Esophagus squamous epithelium (tissue), 5 donors: Measurements from ENCODE around the gene NRXN3. TPM values are rescaled to one million over a fixed set of nuclear protein-coding genes. Genes with fewer than 3 reads are reported as not detected.

ENCODE experiments used
- DNase-seq: peaks from one replicate; lab custom pipeline; 2025; lab: John Stamatoyannopoulos, UW
- H3K27ac ChIP-seq, 4 donors: fragments of 200-600 bp; sonication (generic); one replicate each; pipeline ENCODE4 v1.5.1; 2016 to 2019; ENCODE audit warnings: mild to moderate bottlenecking in 1 of 4
- H3K27me3 ChIP-seq, 4 donors: fragments of 200-600 bp; sonication (generic); 1 replicate in 3 of 4; 2 replicates in 1 of 4; pipeline versions ENCODE4 v1.5.1 to v1.6.0; 2017 to 2021; ENCODE audit warnings: antibody characterized with exemption in 1 of 4
- H3K36me3 ChIP-seq, 3 donors: fragments of 200-600 bp; sonication (generic); one replicate each; pipeline ENCODE4 v1.5.1; 2016 to 2019
- H3K4me1 ChIP-seq, 3 donors: fragments of 200-600 bp; sonication (generic); one replicate each; pipeline ENCODE4 v1.5.1; 2017 to 2019
- H3K4me3 ChIP-seq, 4 donors: fragments of 200-600 bp; sonication (generic); 1 replicate in 3 of 4; 2 replicates in 1 of 4; pipeline ENCODE4 v1.5.1; 2016 to 2019; ENCODE audit warnings: mild to moderate bottlenecking in 2 of 4, moderate library complexity in 1 of 4
- H3K9me3 ChIP-seq, 3 donors: fragments of 200-600 bp; sonication (generic); one replicate each; pipeline ENCODE4 v1.5.1; 2016 to 2019
- POLR2A ChIP-seq, 4 donors: fragments of 450-650 bp; IDR thresholded peaks; one replicate each; pipeline ENCODE4 v1.6.1; 2017; ENCODE audit warnings: antibody characterized with exemption in 4 of 4, mild to moderate bottlenecking in 4 of 4, moderate library complexity in 3 of 4
- WGBS, 2 donors: methylation state at CpG; one replicate each; pipeline ENCODE4 v1.1.5; 2018; 5-methylcytosine and 5-hydroxymethylcytosine counted together
- intact Hi-C: fragments of 100-400 bp; cut with DNase I; formaldehyde crosslinking; loops from one replicate; pipeline ENCODE4 v1.15.0; 2022
- total RNA-seq, 4 donors: library from RNA; depleted of rRNA; stranded (reverse); fragments of >200 nt; gene quantifications; one replicate each; pipeline ENCODE4 v1.1.0, GENCODE V29; 2016
- TF ChIP-seq, protein P1 (sequence below), 6 experiments: fragments of 450-650 bp in 4 of 6; fragments of 200-600 bp in 2 of 6; sonication (generic) in 2 of 6; IDR thresholded peaks; one replicate each; pipeline ENCODE4 v1.5.1; 2016 to 2019; ENCODE audit warnings: antibody characterized with exemption in 6 of 6, mild to moderate bottlenecking in 4 of 6, moderate library complexity in 4 of 6
- donor health status: DM: yes; HTN: yes; CAD: no.

The NRXN3 gene
- total RNA-seq, 4 donors from 2014 or later, result 0.30 to 15.8 (median 1.5) TPM

DNA sequence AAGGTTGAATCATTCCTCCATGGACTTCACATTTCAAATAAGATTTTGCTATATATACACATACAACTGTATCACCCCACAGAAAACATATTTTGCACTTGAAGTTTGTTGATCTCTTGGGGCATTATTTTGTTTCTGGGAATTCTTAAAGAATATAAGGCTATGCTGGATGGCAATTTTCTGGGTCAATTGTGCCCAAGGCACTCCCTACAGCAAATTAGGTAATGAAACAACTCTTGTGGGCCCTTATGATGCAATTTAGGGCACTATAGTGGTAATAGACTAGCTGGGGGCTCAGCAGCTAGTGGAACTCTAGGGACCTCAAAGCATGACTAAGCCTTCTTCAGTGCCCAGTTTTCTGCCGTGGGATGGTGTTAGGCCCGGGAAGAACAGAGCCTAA, 444.4 kb downstream of the NRXN3 start:
- Histone ChIP-seq H3K4me3 (no peak overlapping the region), H3K9me3 (no peaks in the 10 kb centered on the region), H3K36me3 (no peaks in the 10 kb centered on the region), H3K27me3 (no peaks in the 10 kb centered on the region), H3K27ac (no peak overlapping the region), H3K4me1 (no peaks in the 10 kb centered on the region)
- TF ChIP-seq, protein P1, sequence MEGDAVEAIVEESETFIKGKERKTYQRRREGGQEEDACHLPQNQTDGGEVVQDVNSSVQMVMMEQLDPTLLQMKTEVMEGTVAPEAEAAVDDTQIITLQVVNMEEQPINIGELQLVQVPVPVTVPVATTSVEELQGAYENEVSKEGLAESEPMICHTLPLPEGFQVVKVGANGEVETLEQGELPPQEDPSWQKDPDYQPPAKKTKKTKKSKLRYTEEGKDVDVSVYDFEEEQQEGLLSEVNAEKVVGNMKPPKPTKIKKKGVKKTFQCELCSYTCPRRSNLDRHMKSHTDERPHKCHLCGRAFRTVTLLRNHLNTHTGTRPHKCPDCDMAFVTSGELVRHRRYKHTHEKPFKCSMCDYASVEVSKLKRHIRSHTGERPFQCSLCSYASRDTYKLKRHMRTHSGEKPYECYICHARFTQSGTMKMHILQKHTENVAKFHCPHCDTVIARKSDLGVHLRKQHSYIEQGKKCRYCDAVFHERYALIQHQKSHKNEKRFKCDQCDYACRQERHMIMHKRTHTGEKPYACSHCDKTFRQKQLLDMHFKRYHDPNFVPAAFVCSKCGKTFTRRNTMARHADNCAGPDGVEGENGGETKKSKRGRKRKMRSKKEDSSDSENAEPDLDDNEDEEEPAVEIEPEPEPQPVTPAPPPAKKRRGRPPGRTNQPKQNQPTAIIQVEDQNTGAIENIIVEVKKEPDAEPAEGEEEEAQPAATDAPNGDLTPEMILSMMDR (IDR thresholded peaks at IDR 0.05), result no peak
- TF ChIP-seq POLR2A (IDR thresholded peaks at IDR 0.05), result no peak
- DNase-seq, result no peak
- WGBS, 2 donors, result 82 to 92% methylated on average over 2 of the region's 2 CpGs
- intact Hi-C loops, result no loop called here

DNA sequence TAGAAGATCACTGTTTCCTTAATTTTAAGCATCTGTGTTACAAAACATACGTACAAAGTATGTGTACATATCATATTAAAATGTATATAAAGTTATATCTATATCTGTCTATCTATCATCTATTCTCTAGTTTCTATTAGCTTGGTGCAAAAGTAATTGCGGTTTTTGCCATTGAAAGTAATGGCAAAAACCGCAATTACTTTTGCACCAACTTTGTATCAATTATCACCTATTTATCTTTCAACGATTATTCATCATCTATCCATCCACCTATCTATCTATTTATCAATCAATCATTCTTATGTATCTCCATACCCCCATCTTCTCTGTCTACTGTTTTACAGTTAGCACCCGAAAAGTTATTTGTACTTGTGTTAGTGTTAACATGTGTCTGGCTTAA, 447.6 kb downstream of the NRXN3 start:
- Histone ChIP-seq H3K27ac (no peak overlapping the region), H3K4me1 (no peaks in the 10 kb centered on the region), H3K27me3 (no peaks in the 10 kb centered on the region), H3K9me3 (no peaks in the 10 kb centered on the region), H3K4me3 (no peak overlapping the region), H3K36me3 (no peaks in the 10 kb centered on the region)
- no peak for DNase-seq
- TF ChIP-seq, protein P1 (IDR thresholded peaks at IDR 0.05), result no peak
- TF ChIP-seq POLR2A (IDR thresholded peaks at IDR 0.05), result no peak
- intact Hi-C loops, result no loop called here
- 47 to 73% methylated on average over 5 of the region's 5 CpGs for WGBS, 2 donors

DNA sequence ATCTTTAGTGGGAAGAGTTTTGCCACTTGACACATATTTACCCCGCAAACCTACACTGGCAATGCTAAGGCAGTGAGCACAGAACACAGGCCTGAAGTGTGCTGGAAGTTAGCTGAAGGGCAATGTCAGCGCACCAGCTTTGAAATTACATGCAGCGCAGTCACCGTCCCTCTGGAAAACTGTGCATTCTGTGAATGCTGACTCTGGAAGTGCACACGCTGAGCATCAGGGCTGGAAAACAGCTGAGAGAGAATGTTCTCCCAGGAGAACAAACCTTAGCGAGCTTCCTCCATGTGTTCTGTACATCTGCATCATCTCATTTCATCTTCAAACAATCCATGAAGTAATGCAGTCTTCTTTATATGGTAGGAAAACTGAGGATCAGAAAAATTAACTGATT, 448.2 kb downstream of the NRXN3 start:
- no peak for DNase-seq
- 83 to 92% methylated on average over 6 of the region's 6 CpGs for WGBS, 2 donors
- Histone ChIP-seq H3K36me3 (no peaks in the 10 kb centered on the region), H3K4me3 (no peak overlapping the region), H3K4me1 (no peaks in the 10 kb centered on the region), H3K27ac (no peak overlapping the region), H3K9me3 (no peaks in the 10 kb centered on the region), H3K27me3 (no peaks in the 10 kb centered on the region)
- TF ChIP-seq, protein P1 (IDR thresholded peaks at IDR 0.05), result no peak
- no peak for TF ChIP-seq POLR2A (IDR thresholded peaks at IDR 0.05)
- intact Hi-C loops, result no loop called here

DNA sequence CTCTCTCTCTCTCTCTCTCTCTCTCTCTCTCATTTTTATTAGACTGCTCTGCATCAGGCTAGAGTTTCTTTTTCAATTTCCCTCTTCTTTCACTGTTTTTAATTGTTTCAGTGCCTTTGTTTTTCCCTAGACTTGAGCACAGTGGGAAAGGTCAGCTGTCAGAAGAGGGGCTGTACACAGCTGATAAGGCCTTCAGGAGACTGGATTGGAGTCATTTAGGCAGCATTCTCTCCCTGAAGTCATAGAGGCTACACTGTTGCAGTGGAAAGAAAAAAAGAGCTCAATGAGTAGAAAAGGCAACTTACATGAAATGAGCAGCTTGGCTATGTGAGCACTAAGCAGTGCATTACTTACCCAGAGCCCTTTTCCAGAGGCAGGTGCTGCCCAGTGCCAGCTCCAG, 456.9 kb downstream of the NRXN3 start:
- H3K27me3 ChIP-seq, result no peaks in the 10 kb centered on the region
- intact Hi-C loops, result no loop called here
- H3K9me3 ChIP-seq, result no peaks in the 10 kb centered on the region
- no peak for TF ChIP-seq POLR2A (IDR thresholded peaks at IDR 0.05)
- TF ChIP-seq, protein P1 (IDR thresholded peaks at IDR 0.05), result no peak
- H3K4me1 ChIP-seq, result no peaks in the 10 kb centered on the region
- no peaks in the 10 kb centered on the region for H3K36me3 ChIP-seq
- no peak for DNase-seq
- H3K27ac ChIP-seq, result no peak overlapping the region
- no peak overlapping the region for H3K4me3 ChIP-seq

DNA sequence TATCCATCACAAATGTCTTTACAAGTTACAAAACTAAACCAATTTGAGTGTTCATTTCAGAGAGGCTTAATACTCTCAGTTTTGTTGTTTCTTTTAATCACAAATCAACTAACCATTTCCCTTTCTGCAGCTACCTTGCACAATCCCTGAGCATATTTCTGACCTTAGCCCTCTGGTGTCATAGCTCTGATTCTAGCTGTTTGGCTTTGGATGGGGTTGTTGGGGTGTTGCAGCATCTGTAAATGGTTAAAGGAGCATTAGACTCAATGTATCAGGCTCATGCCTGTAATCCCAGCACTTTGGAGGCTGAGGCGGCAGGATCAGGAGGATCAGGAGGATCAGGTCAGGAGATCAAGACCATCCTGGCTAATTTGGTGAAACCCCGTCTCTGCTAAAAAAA, 461.4 kb downstream of the NRXN3 start:
- Histone ChIP-seq H3K4me3 (no peak overlapping the region), H3K27me3 (no peaks in the 10 kb centered on the region), H3K4me1 (no peaks in the 10 kb centered on the region), H3K27ac (no peak overlapping the region), H3K9me3 (no peaks in the 10 kb centered on the region), H3K36me3 (no peaks in the 10 kb centered on the region)
- no peak for DNase-seq
- 78 to 100% methylated on average over 1 to 2 of the region's 2 CpGs for WGBS, 2 donors
- intact Hi-C loops, result no loop called here
- TF ChIP-seq POLR2A (IDR thresholded peaks at IDR 0.05), result no peak
- TF ChIP-seq, protein P1 (IDR thresholded peaks at IDR 0.05), result no peak
